HepG2 (cell line): Measurements from ENCODE around the gene SETD1A. TPM values are rescaled to one million over a fixed set of nuclear protein-coding genes. Genes with fewer than 3 reads are reported as not detected.

Source experiments
- CCAR2 ChIP-seq: fragments of 200-400 bp; formaldehyde crosslinking; optimal IDR thresholded peaks from 2 replicates; pipeline ENCODE3; 2018; ENCODE audit warnings: low read depth, mild to moderate bottlenecking, low read length, moderate library complexity
- NCOA2 ChIP-seq: sonication (generic); formaldehyde crosslinking; IDR thresholded peaks from 2 replicates; pipeline ENCODE4 v1.8.0; 2022; ENCODE audit warnings: inconsistent platforms
- NFE2L2 ChIP-seq: fragments of 150-350 bp; IDR thresholded peaks from 2 replicates; pipeline ENCODE4 v1.6.1; 2014; ENCODE audit warnings: low read length
- PCBP1 ChIP-seq: fragments of 200-400 bp; formaldehyde crosslinking; IDR thresholded peaks from 2 replicates; pipeline ENCODE4 v1.6.1; 2017; ENCODE audit warnings: mild to moderate bottlenecking, low read depth, low read length, borderline replicate concordance
- SMYD3 ChIP-seq: sonication (generic); formaldehyde crosslinking; IDR thresholded peaks from 2 replicates; pipeline ENCODE4 v1.8.1; 2023; ENCODE audit warnings: mild to moderate bottlenecking, missing genetic modification reagents
- THYN1 ChIP-seq: sonication (generic); formaldehyde crosslinking; IDR thresholded peaks from 2 replicates; pipeline ENCODE4 v1.8.1; 2023; ENCODE audit warnings: low read depth, mild to moderate bottlenecking, moderate library complexity, missing genetic modification reagents, borderline replicate concordance
- ZFAT ChIP-seq: sonication (generic); formaldehyde crosslinking; conservative IDR thresholded peaks from 2 replicates; pipeline ENCODE4 v1.8.1; 2023; ENCODE audit warnings: missing genetic modification reagents, inconsistent platforms
- ZNF207 ChIP-seq: fragments of 450-650 bp; IDR thresholded peaks from 2 replicates; pipeline ENCODE4 v1.6.1; 2016; ENCODE audit warnings: antibody characterized with exemption, borderline replicate concordance
- ZNF34 ChIP-seq: sonication (generic); formaldehyde crosslinking; IDR thresholded peaks from 2 replicates; pipeline ENCODE4 v1.4.0; 2020; ENCODE audit warnings: mild to moderate bottlenecking, missing genetic modification reagents, borderline replicate concordance
- ZNF513 ChIP-seq: sonication (generic); formaldehyde crosslinking; conservative IDR thresholded peaks from 2 replicates; pipeline ENCODE4 v1.5.0; 2020; ENCODE audit warnings: missing genetic modification reagents
- ZNF549 ChIP-seq: sonication (generic); formaldehyde crosslinking; IDR thresholded peaks from 2 replicates; pipeline ENCODE4 v1.5.0; 2020; ENCODE audit warnings: missing genetic modification reagents
- polyA plus RNA-seq, 8 experiments: library from polyadenylated mRNA; depleted of rRNA in 3 of 8; stranded (reverse) in 7 of 8; unstranded in 1 of 8; fragments of >200 nt; fragmentation: Illumina TruSeq in 4 of 8; extraction: Trizol in 4 of 8; gene quantifications; 2 replicates each; pipeline versions ENCODE4 v1.2.1 to v1.2.3, GENCODE V29; 2011 to 2016; ENCODE audit warnings: low read depth in 4 of 8, missing spikeins in 1 of 8, mixed read lengths in 1 of 8; ENCODE audit not compliant: insufficient read depth in 1 of 8
- total RNA-seq, 5 experiments: library from RNA; depleted of rRNA; stranded (reverse); fragments of >200 nt; fragmentation: Illumina TruSeq; extraction: Trizol; gene quantifications; 2 replicates each; pipeline ENCODE4 v1.2.3, GENCODE V29; 2016; ENCODE audit warnings: low read depth in 1 of 5
- TF ChIP-seq, protein P1 (sequence below): sonication (generic); formaldehyde crosslinking; IDR thresholded peaks from 2 replicates; pipeline ENCODE4 v1.4.0; 2020; ENCODE audit warnings: mild to moderate bottlenecking, missing genetic modification reagents
- TF ChIP-seq, protein P2 (sequence below): sonication (generic); formaldehyde crosslinking; IDR thresholded peaks from 2 replicates; pipeline ENCODE4 v1.4.0; 2020; ENCODE audit warnings: low read depth, mild to moderate bottlenecking, missing genetic modification reagents
- TF ChIP-seq, protein P3 (sequence below): sonication (generic); formaldehyde crosslinking; conservative IDR thresholded peaks from 2 replicates; pipeline ENCODE4 v1.4.0; 2020; ENCODE audit warnings: missing genetic modification reagents
- TF ChIP-seq, protein P4 (sequence below): sonication (generic); formaldehyde crosslinking; IDR thresholded peaks from 2 replicates; pipeline ENCODE4 v1.5.0; 2020; ENCODE audit warnings: mild to moderate bottlenecking, low read depth, missing genetic modification reagents, borderline replicate concordance
- TF ChIP-seq, protein P5 (sequence below): sonication (generic); formaldehyde crosslinking; conservative IDR thresholded peaks from 2 replicates; pipeline ENCODE4 v1.8.1; 2023; ENCODE audit warnings: missing genetic modification reagents

SETD1A gene
- total and polyA plus RNA-seq, 2 of the 13 experiments (the other 11 are each of a cell fraction or from before 2014, with no cell fraction given), result 3.8 to 5.6 TPM

GRCh38 chr16:30998852-30999761 is 41.6 kb downstream of the SETD1A start (continued):
- TF ChIP-seq, protein P1, sequence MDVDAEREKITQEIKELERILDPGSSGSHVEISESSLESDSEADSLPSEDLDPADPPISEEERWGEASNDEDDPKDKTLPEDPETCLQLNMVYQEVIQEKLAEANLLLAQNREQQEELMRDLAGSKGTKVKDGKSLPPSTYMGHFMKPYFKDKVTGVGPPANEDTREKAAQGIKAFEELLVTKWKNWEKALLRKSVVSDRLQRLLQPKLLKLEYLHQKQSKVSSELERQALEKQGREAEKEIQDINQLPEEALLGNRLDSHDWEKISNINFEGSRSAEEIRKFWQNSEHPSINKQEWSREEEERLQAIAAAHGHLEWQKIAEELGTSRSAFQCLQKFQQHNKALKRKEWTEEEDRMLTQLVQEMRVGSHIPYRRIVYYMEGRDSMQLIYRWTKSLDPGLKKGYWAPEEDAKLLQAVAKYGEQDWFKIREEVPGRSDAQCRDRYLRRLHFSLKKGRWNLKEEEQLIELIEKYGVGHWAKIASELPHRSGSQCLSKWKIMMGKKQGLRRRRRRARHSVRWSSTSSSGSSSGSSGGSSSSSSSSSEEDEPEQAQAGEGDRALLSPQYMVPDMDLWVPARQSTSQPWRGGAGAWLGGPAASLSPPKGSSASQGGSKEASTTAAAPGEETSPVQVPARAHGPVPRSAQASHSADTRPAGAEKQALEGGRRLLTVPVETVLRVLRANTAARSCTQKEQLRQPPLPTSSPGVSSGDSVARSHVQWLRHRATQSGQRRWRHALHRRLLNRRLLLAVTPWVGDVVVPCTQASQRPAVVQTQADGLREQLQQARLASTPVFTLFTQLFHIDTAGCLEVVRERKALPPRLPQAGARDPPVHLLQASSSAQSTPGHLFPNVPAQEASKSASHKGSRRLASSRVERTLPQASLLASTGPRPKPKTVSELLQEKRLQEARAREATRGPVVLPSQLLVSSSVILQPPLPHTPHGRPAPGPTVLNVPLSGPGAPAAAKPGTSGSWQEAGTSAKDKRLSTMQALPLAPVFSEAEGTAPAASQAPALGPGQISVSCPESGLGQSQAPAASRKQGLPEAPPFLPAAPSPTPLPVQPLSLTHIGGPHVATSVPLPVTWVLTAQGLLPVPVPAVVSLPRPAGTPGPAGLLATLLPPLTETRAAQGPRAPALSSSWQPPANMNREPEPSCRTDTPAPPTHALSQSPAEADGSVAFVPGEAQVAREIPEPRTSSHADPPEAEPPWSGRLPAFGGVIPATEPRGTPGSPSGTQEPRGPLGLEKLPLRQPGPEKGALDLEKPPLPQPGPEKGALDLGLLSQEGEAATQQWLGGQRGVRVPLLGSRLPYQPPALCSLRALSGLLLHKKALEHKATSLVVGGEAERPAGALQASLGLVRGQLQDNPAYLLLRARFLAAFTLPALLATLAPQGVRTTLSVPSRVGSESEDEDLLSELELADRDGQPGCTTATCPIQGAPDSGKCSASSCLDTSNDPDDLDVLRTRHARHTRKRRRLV (CRISPR knock-in tag), result no peak
- TF ChIP-seq NCOA2 (CRISPR knock-in tag), result peak; percentile 66
- no peak for TF ChIP-seq ZNF549 (CRISPR knock-in tag)
- no peak for TF ChIP-seq THYN1 (CRISPR knock-in tag)
- TF ChIP-seq ZNF513 (CRISPR knock-in tag), result no peak
- TF ChIP-seq PCBP1, result no peak
- TF ChIP-seq, protein P2, sequence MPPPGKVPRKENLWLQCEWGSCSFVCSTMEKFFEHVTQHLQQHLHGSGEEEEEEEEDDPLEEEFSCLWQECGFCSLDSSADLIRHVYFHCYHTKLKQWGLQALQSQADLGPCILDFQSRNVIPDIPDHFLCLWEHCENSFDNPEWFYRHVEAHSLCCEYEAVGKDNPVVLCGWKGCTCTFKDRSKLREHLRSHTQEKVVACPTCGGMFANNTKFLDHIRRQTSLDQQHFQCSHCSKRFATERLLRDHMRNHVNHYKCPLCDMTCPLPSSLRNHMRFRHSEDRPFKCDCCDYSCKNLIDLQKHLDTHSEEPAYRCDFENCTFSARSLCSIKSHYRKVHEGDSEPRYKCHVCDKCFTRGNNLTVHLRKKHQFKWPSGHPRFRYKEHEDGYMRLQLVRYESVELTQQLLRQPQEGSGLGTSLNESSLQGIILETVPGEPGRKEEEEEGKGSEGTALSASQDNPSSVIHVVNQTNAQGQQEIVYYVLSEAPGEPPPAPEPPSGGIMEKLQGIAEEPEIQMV (CRISPR knock-in tag), result peak; percentile 63; the same call in 1 of the 2 replicates
- TF ChIP-seq, protein P3, sequence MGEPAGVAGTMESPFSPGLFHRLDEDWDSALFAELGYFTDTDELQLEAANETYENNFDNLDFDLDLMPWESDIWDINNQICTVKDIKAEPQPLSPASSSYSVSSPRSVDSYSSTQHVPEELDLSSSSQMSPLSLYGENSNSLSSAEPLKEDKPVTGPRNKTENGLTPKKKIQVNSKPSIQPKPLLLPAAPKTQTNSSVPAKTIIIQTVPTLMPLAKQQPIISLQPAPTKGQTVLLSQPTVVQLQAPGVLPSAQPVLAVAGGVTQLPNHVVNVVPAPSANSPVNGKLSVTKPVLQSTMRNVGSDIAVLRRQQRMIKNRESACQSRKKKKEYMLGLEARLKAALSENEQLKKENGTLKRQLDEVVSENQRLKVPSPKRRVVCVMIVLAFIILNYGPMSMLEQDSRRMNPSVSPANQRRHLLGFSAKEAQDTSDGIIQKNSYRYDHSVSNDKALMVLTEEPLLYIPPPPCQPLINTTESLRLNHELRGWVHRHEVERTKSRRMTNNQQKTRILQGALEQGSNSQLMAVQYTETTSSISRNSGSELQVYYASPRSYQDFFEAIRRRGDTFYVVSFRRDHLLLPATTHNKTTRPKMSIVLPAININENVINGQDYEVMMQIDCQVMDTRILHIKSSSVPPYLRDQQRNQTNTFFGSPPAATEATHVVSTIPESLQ (CRISPR knock-in tag), result no peak
- TF ChIP-seq ZFAT (CRISPR knock-in tag), result no peak
- no peak for TF ChIP-seq NFE2L2
- no peak for TF ChIP-seq CCAR2
- TF ChIP-seq, protein P4, sequence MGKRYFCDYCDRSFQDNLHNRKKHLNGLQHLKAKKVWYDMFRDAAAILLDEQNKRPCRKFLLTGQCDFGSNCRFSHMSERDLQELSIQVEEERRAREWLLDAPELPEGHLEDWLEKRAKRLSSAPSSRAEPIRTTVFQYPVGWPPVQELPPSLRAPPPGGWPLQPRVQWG (CRISPR knock-in tag), result no peak
- TF ChIP-seq ZNF34 (CRISPR knock-in tag), result no peak
- TF ChIP-seq, protein P5, sequence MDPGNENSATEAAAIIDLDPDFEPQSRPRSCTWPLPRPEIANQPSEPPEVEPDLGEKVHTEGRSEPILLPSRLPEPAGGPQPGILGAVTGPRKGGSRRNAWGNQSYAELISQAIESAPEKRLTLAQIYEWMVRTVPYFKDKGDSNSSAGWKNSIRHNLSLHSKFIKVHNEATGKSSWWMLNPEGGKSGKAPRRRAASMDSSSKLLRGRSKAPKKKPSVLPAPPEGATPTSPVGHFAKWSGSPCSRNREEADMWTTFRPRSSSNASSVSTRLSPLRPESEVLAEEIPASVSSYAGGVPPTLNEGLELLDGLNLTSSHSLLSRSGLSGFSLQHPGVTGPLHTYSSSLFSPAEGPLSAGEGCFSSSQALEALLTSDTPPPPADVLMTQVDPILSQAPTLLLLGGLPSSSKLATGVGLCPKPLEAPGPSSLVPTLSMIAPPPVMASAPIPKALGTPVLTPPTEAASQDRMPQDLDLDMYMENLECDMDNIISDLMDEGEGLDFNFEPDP (CRISPR knock-in tag), result no peak
- peak; percentile 11; the same call in 1 of the 2 replicates for TF ChIP-seq SMYD3 (CRISPR knock-in tag)
- no peak for TF ChIP-seq ZNF207
